NB4 (cell line): ENCODE data around the gene PITX1.

Experiments
- CTCF ChIP-seq: IDR thresholded peaks from one replicate; pipeline ENCODE4 v1.5.1; 2012; ENCODE audit warnings: low read depth, low read length
- MYC ChIP-seq: IDR thresholded peaks from 2 replicates; pipeline ENCODE4 v1.6.1; 2011; ENCODE audit warnings: low read depth, low read length
- POLR2A ChIP-seq: IDR thresholded peaks from 2 replicates; pipeline ENCODE4 v1.6.1; 2011; ENCODE audit warnings: mild to moderate bottlenecking; ENCODE audit not compliant: insufficient read length; ENCODE audit errors: extremely low read depth
- TF ChIP-seq, protein P1 (sequence below): IDR thresholded peaks from 2 replicates; pipeline ENCODE4 v1.6.1; 2011; ENCODE audit warnings: low read depth, low read length

- no peak for TF ChIP-seq CTCF
- TF ChIP-seq, protein P1, sequence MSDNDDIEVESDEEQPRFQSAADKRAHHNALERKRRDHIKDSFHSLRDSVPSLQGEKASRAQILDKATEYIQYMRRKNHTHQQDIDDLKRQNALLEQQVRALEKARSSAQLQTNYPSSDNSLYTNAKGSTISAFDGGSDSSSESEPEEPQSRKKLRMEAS = no peak
- TF ChIP-seq POLR2A = no peak
- TF ChIP-seq MYC = no peak
These were observed 31.6 kb upstream of the PITX1 start for GRCh38 chr5:135065306-135066265.
